ENCODE results near the gene ZNF692.
"Not testable (repeated sequence)": the region's sequence is repeated elsewhere in the genome, so short reads cannot be mapped to it uniquely, and the experiment has no call there.

The ZNF692 gene

GRCh38 chr1:248804771-248805681 lies 53.9 kb downstream of the ZNF692 start:
- no peak for DNase-seq

GRCh38 chr1:248803501-248803900 lies 55.4 kb downstream of the ZNF692 start:
- not testable (repeated sequence) for DNase-seq

- DNase-seq, result no peak
These were observed 56.4 kb downstream of the ZNF692 start for GRCh38 chr1:248802454-248802853.

GRCh38 chr1:248800459-248800858 lies 58.4 kb downstream of the ZNF692 start:
- no peak for DNase-seq
